PC-3 (cell line): ENCODE data around the gene REG1A. TPM values are rescaled to one million over a fixed set of nuclear protein-coding genes. Genes with fewer than 3 reads are reported as not detected.

Experiments used
- ATAC-seq: fragments of 200-7000 bp; cut with Tn5 transposase; 2 replicates; pipeline ENCODE4 v1.9.1; 2020; ENCODE audit warnings: mild to moderate bottlenecking, moderate library complexity
- Bru-seq: library from RNA; stranded (reverse); fragments of 400-500 nt; gene quantifications from one replicate; lab custom pipeline; 2021; lab: Mats Ljungman, UMichigan
- BruChase-seq, 2 experiments: library from RNA; stranded (reverse); fragments of 400-500 nt; gene quantifications; one replicate each; lab custom pipeline; 2021; lab: Mats Ljungman, UMichigan
- BruUV-seq: library from RNA; stranded (reverse); fragments of 400-500 nt; replicated peaks from 2 replicates; lab custom pipeline; 2021; lab: Mats Ljungman, UMichigan
- CTCF ChIA-PET: fragments of 300-600 bp; sonication (Branson Sonifier 250); formaldehyde crosslinking; loops from one replicate; lab custom pipeline; 2022; ENCODE audit warnings: antibody characterized with exemption; lab: Charles Lee
- POLR2A ChIA-PET: fragments of 300-600 bp; sonication (Branson Sonifier 250); formaldehyde crosslinking; loops from one replicate; lab custom pipeline; 2022; ENCODE audit warnings: antibody characterized with exemption; ENCODE audit not compliant: unreplicated experiment; lab: Charles Lee
- DNase-seq: peaks from one replicate; pipeline ENCODE4 v3.0.0-alpha.2; 2015
- H2AFZ ChIP-seq: fragments of 300-600 bp; sonication (generic); 2 replicates; pipeline ENCODE4 v1.6.0; 2016; ENCODE audit warnings: antibody characterized with exemption, low read length
- H3F3A ChIP-seq: fragments of 300-600 bp; sonication (generic); one replicate; pipeline ENCODE4 v1.6.0; 2017; ENCODE audit warnings: antibody characterized with exemption, low read length, control low read depth, mild to moderate bottlenecking; ENCODE audit not compliant: unreplicated experiment
- H3K27ac ChIP-seq: fragments of 300-600 bp; sonication (generic); 2 replicates; pipeline ENCODE4 v1.5.1; 2016; ENCODE audit warnings: mild to moderate bottlenecking, low read length
- H3K27me3 ChIP-seq: fragments of 300-600 bp; sonication (generic); 2 replicates; pipeline ENCODE4 v1.6.1; 2016; ENCODE audit warnings: low read length, mixed read lengths
- H3K36me3 ChIP-seq: fragments of 300-600 bp; sonication (generic); 2 replicates; pipeline ENCODE4 v1.6.1; 2016; ENCODE audit warnings: low read depth, mixed run types, low read length, mixed read lengths
- H3K4me1 ChIP-seq: fragments of 300-600 bp; sonication (generic); 2 replicates; pipeline ENCODE4 v1.5.1; 2016; ENCODE audit warnings: low read length; ENCODE audit not compliant: insufficient read depth
- H3K4me2 ChIP-seq: fragments of 300-600 bp; sonication (generic); 2 replicates; pipeline ENCODE4 v1.6.0; 2016; ENCODE audit warnings: low read length
- H3K4me3 ChIP-seq: fragments of 300-600 bp; sonication (generic); 2 replicates; pipeline ENCODE4 v1.5.1; 2016; ENCODE audit warnings: mild to moderate bottlenecking, low read length, mixed read lengths
- H3K79me2 ChIP-seq: fragments of 300-600 bp; sonication (generic); 2 replicates; pipeline ENCODE4 v1.6.1; 2017; ENCODE audit warnings: low read length, mixed read lengths
- H3K9ac ChIP-seq: fragments of 300-600 bp; sonication (generic); 2 replicates; pipeline ENCODE4 v1.6.0; 2016; ENCODE audit warnings: mild to moderate bottlenecking, low read length
- H3K9me2 ChIP-seq: fragments of 300-600 bp; sonication (generic); replicated peaks from 2 replicates; pipeline ENCODE4 v1.6.1; 2016; ENCODE audit warnings: mixed run types, low read length, mixed read lengths
- H3K9me3 ChIP-seq: fragments of 300-600 bp; sonication (generic); 2 replicates; pipeline ENCODE4 v1.6.1; 2016; ENCODE audit warnings: low read length, mixed read lengths
- H4K20me1 ChIP-seq: fragments of 300-600 bp; sonication (generic); 2 replicates; pipeline ENCODE4 v1.6.1; 2016; ENCODE audit warnings: low read length, mixed read lengths
- CTCF ChIP-seq: fragments of 300-600 bp; sonication (generic); conservative IDR thresholded peaks from 2 replicates; pipeline ENCODE4 v1.5.1; 2017; ENCODE audit warnings: antibody characterized with exemption, low read depth, mild to moderate bottlenecking, low read length
- EZH2 ChIP-seq: fragments of 300-600 bp; sonication (generic); IDR thresholded peaks from one replicate; pipeline ENCODE4 v1.6.1; 2017; ENCODE audit warnings: antibody characterized with exemption, mild to moderate bottlenecking, low read length; ENCODE audit not compliant: unreplicated experiment
- EZH2phosphoT487 ChIP-seq: fragments of 300-600 bp; sonication (generic); IDR thresholded peaks from 2 replicates; pipeline ENCODE4 v1.6.1; 2018; ENCODE audit warnings: mild to moderate bottlenecking, antibody characterized with exemption, low read length, borderline replicate concordance
- intact Hi-C: fragments of 100-400 bp; cut with micrococcal nuclease; formaldehyde crosslinking; loops from 2 replicates; pipeline ENCODE4 v1.9.0; 2023
- long read RNA-seq: library from polyadenylated mRNA; unstranded; transcript quantifications from one replicate; pipeline ENCODE4 v2.0.0, GENCODE V29; 2021; ENCODE audit not compliant: unreplicated experiment
- total RNA-seq: library from RNA; depleted of rRNA; stranded (reverse); fragments of >200 nt; gene quantifications from 2 replicates; pipeline ENCODE4 v1.2.3, GENCODE V29; 2014; rRNA removed

The REG1A gene
- total RNA-seq (not detected in 2 replicates), Bru-seq, nascent RNA (not detected), BruChase-seq, experiment 1, labeled RNA remaining after a 6-hour chase (not detected), BruChase-seq, experiment 2, labeled RNA remaining after a 2-hour chase (not detected)
- long read RNA-seq: 0 reads

GRCh38 chr2:79120194-79120713 is at the start of gene REG1A:
REG1A (plus strand) TSS chr2:79120488; CDS start chr2:79120862, 374 bp downstream.
- H3K9me3 ChIP-seq: no peaks in the 10 kb centered on the region
- H4K20me1 ChIP-seq: no peaks in the 10 kb centered on the region
- H3K9ac ChIP-seq: no peak within 1 kb of the TSS
- no peaks in the 10 kb centered on the region for H3K4me1 ChIP-seq
- DNase-seq (no peak), ATAC-seq (no peak)
- CTCF ChIA-PET: no interaction called here
- no peak within 1 kb of the TSS for H3K4me3 ChIP-seq
- POLR2A ChIA-PET: no interaction called here
- no TSS peak for BruUV-seq
- TF ChIP-seq EZH2phosphoT487 (no peak), CTCF (no peak), EZH2 (no peak)
- no peak within 1 kb of the TSS for H3K4me2 ChIP-seq
- no peak within 1 kb of the TSS for H3K27ac ChIP-seq
- H3K36me3 ChIP-seq: no peaks in the 10 kb centered on the region
- no peaks in the 10 kb centered on the region for H3K9me2 ChIP-seq
- no peak within 1 kb of the TSS for H2AFZ ChIP-seq
- H3F3A ChIP-seq: no peaks in the 10 kb centered on the region
- no peaks in the 10 kb centered on the region for H3K27me3 ChIP-seq
- intact Hi-C loops: no loop called here
- no peaks in the 10 kb centered on the region for H3K79me2 ChIP-seq

- H3K9ac ChIP-seq: no peak overlapping the region
- no peaks in the 10 kb centered on the region for H4K20me1 ChIP-seq
- H3K4me3 ChIP-seq: no peak overlapping the region
- no peaks in the 10 kb centered on the region for H3K9me2 ChIP-seq
- ATAC-seq: no peak
- H2AFZ ChIP-seq: no peak overlapping the region
- no peaks in the 10 kb centered on the region for H3F3A ChIP-seq
- no peak for TF ChIP-seq CTCF
- no peak for TF ChIP-seq EZH2
- TF ChIP-seq EZH2phosphoT487: no peak
- no peaks in the 10 kb centered on the region for H3K4me1 ChIP-seq
- no peak for DNase-seq
- H3K4me2 ChIP-seq: no peak overlapping the region
- no peak overlapping the region for H3K27ac ChIP-seq
- POLR2A ChIA-PET: no interaction called here
- H3K27me3 ChIP-seq: no peaks in the 10 kb centered on the region
- intact Hi-C loops: no loop called here
- no peaks in the 10 kb centered on the region for H3K79me2 ChIP-seq
- 0 out of 2 replicates have a peak, but pooled peaks cover 5% of the 10 kb centered on the region for H3K9me3 ChIP-seq
- CTCF ChIA-PET: no interaction called here
- BruUV-seq: no TSS peak
- H3K36me3 ChIP-seq: no peaks in the 10 kb centered on the region
Measured at GRCh38 chr2:79071078-79071477, 49.2 kb upstream of the REG1A start.

GRCh38 chr2:79082987-79083386 is 37.3 kb upstream of the REG1A start:
- Histone ChIP-seq H3K4me1 (no peaks in the 10 kb centered on the region), H4K20me1 (no peaks in the 10 kb centered on the region), H3K4me3 (no peak overlapping the region), H3K9me3 (0 out of 2 replicates have a peak, but pooled peaks cover 8% of the 10 kb centered on the region), H3K4me2 (no peak overlapping the region), H3K27me3 (no peaks in the 10 kb centered on the region), H3K9me2 (no peaks in the 10 kb centered on the region), H3F3A (no peaks in the 10 kb centered on the region), H2AFZ (no peak overlapping the region), H3K9ac (no peak overlapping the region), H3K36me3 (no peaks in the 10 kb centered on the region), H3K79me2 (no peaks in the 10 kb centered on the region), H3K27ac (no peak overlapping the region)
- intact Hi-C loops: no loop called here
- TF ChIP-seq EZH2phosphoT487 (no peak), EZH2 (no peak), CTCF (no peak)
- ATAC-seq (no peak), DNase-seq (no peak)
- POLR2A ChIA-PET: no interaction called here
- CTCF ChIA-PET: no interaction called here
- no TSS peak for BruUV-seq
